Gastrocnemius medialis (tissue), 4 donors: ENCODE results near the gene MARCHF10. TPM values are rescaled to one million over a fixed set of nuclear protein-coding genes. Genes with fewer than 3 reads are reported as not detected.

Experiments
- ATAC-seq, 2 donors: fragments of 150-250 bp; one replicate each; pipeline ENCODE4 v1.9.1; 2016
- DNase-seq, 2 donors: peaks; one replicate each; pipeline ENCODE4 v3.0.0-alpha.2; 2019
- H3K27ac ChIP-seq, 4 donors: fragments of 200-600 bp; sonication (generic); 1 replicate in 1 of 4; 2 replicates in 3 of 4; pipeline ENCODE4 v1.5.1; 2016 to 2018; ENCODE audit warnings: mild to moderate bottlenecking in 2 of 4, moderate library complexity in 1 of 4
- H3K27me3 ChIP-seq, 3 donors: fragments of 200-600 bp; sonication (generic) in 2 of 3; 1 replicate in 1 of 3; 2 replicates in 2 of 3; pipeline versions ENCODE4 v1.5.1 to v1.6.0; 2016 to 2019; ENCODE audit warnings: mild to moderate bottlenecking in 1 of 3, moderate library complexity in 1 of 3
- H3K36me3 ChIP-seq, 2 donors: fragments of 200-600 bp; sonication (generic) in 1 of 2; one replicate each; pipeline ENCODE4 v1.5.1; 2017 to 2018
- H3K4me1 ChIP-seq, 2 donors: fragments of 200-600 bp; sonication (generic) in 1 of 2; one replicate each; pipeline ENCODE4 v1.5.1; 2016 to 2017; ENCODE audit warnings: mild to moderate bottlenecking in 2 of 2
- H3K4me3 ChIP-seq, 4 donors: fragments of 200-600 bp; sonication (generic) in 3 of 4; 1 replicate in 1 of 4; 2 replicates in 3 of 4; pipeline ENCODE4 v1.5.1; 2016 to 2019; ENCODE audit warnings: mild to moderate bottlenecking in 2 of 4
- H3K9me3 ChIP-seq, 3 donors: fragments of 200-600 bp; sonication (generic) in 2 of 3; 1 replicate in 1 of 3; 2 replicates in 2 of 3; pipeline ENCODE4 v1.5.1; 2016 to 2019
- POLR2A ChIP-seq, 2 donors: fragments of 450-650 bp; IDR thresholded peaks; one replicate each; pipeline ENCODE4 v1.6.1; 2017; ENCODE audit warnings: antibody characterized with exemption in 2 of 2, mild to moderate bottlenecking in 2 of 2, moderate library complexity in 2 of 2
- in situ Hi-C, 4 donors: fragments of 200-750 bp; cut with MboI; loops; one replicate each; pipeline versions ENCODE4 v1.15.0 to v1.8.0; 2017; ENCODE audit warnings: low sequenced_read_pairs in 4 of 4
- intact Hi-C: fragments of 100-400 bp; cut with DNase I; formaldehyde crosslinking; loops from one replicate; pipeline ENCODE4 v1.15.1; 2023; ENCODE audit warnings: low total_unique reads
- total RNA-seq, 4 donors: library from RNA; depleted of rRNA; stranded (reverse); fragments of >200 nt; gene quantifications; one replicate each; pipeline versions ENCODE4 v1.1.0 to v1.2.3, GENCODE V29; 2016
- TF ChIP-seq, protein P1 (sequence below), 5 experiments: fragments of 450-650 bp in 3 of 5; fragments of 200-600 bp in 2 of 5; sonication (generic) in 2 of 5; IDR thresholded peaks in 4 of 5; conservative IDR thresholded peaks in 1 of 5; 1 replicate in 4 of 5; 2 replicates in 1 of 5; pipeline ENCODE4 v1.5.1; 2016 to 2019; ENCODE audit warnings: antibody characterized with exemption in 5 of 5, mild to moderate bottlenecking in 3 of 5, moderate library complexity in 3 of 5

The MARCHF10 gene
- total RNA-seq, 4 donors from 2014 or later: not detected

DNA sequence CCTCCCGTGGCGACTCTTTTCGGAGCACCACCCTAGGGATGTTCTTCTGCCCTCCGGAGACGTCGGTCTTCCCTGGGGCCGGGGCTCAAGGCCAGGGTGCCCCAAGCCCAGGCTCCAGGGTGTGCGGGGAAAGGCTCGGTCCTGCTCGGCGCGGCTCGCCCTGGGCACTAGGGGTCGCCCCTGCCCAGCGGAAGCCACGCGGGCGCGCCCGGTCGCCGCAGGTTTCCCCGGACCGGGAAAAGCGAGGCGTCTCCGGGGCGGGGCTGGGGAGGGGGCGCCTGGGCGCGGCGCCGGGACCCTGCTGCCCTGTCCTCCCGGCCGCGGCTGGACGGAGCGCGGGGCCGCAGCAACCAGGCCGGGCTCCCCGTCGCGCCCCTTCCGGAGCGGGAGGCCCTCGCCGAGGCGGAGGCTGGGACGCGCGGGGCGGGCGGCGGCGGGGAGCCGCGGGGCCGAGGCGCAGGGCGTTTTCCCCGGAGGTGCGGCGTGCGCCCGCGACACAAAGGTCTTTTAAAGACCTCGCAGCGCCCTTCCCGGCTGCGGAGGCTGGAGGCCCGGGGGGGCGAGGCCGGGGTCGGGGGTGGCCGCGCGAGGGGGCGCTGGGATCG lies 104.2 kb downstream of the MARCHF10 start:
- TF ChIP-seq, protein P1, sequence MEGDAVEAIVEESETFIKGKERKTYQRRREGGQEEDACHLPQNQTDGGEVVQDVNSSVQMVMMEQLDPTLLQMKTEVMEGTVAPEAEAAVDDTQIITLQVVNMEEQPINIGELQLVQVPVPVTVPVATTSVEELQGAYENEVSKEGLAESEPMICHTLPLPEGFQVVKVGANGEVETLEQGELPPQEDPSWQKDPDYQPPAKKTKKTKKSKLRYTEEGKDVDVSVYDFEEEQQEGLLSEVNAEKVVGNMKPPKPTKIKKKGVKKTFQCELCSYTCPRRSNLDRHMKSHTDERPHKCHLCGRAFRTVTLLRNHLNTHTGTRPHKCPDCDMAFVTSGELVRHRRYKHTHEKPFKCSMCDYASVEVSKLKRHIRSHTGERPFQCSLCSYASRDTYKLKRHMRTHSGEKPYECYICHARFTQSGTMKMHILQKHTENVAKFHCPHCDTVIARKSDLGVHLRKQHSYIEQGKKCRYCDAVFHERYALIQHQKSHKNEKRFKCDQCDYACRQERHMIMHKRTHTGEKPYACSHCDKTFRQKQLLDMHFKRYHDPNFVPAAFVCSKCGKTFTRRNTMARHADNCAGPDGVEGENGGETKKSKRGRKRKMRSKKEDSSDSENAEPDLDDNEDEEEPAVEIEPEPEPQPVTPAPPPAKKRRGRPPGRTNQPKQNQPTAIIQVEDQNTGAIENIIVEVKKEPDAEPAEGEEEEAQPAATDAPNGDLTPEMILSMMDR (IDR thresholded peaks at IDR 0.05 in 4 of 5, conservative IDR thresholded peaks at IDR 0.05 in 1 of 5): peak; percentile 60 to 89 (median 74)
- TF ChIP-seq POLR2A (IDR thresholded peaks at IDR 0.05): no peak
- Histone ChIP-seq H3K27ac (peak overlapping the region in 3 of 4 donors; percentile 30 to 33 (median 31)), H3K4me1 (peaks cover 0 to 5% of the 10 kb centered on the region in 2 donors), H3K4me3 (peak overlapping the region; percentile 35 to 57 (median 52)), H3K36me3 (no peaks in the 10 kb centered on the region), H3K27me3 (peaks cover 6 to 12% (median 10%) of the 10 kb centered on the region in 3 donors), H3K9me3 (no peaks in the 10 kb centered on the region)
- in situ Hi-C loops (loop anchor here in 3 of 4 donors (5.0 to 25.0 kb wide), 4 partner anchors 258 to 708 kb away; partner anchors contain the start of gene TANC2 (in 3 of the 3)), intact Hi-C loops (loop anchor here (1.0 kb wide), 2 partner anchors 264 to 702 kb away; no protein-coding TSS in a partner anchor)
- peak; percentile 58 to 82 for ATAC-seq
- peak in 1 of 2 donors; percentile 28 for DNase-seq

- peak overlapping the region in 3 of 4 donors; percentile 49 to 57 (median 56) for H3K4me3 ChIP-seq
- intact Hi-C loops: loop anchor here (1.0 kb wide), 2 partner anchors 265 to 703 kb away; no protein-coding TSS in a partner anchor
- no peak overlapping the region for H3K27ac ChIP-seq
- peaks cover 6 to 12% (median 10%) of the 10 kb centered on the region in 3 donors for H3K27me3 ChIP-seq
- in situ Hi-C loops: loop anchor here in 3 of 4 donors (5.0 to 25.0 kb wide), 4 partner anchors 259 to 709 kb away; partner anchors contain the start of gene TANC2 (in 3 of the 3)
- DNase-seq: no peak
- ATAC-seq: no peak
- H3K9me3 ChIP-seq: no peaks in the 10 kb centered on the region
- H3K36me3 ChIP-seq: no peaks in the 10 kb centered on the region
- H3K4me1 ChIP-seq: peaks cover 0 to 5% of the 10 kb centered on the region in 2 donors
- no peak for TF ChIP-seq POLR2A (IDR thresholded peaks at IDR 0.05)
- TF ChIP-seq, protein P1 (IDR thresholded peaks at IDR 0.05 in 4 of 5, conservative IDR thresholded peaks at IDR 0.05 in 1 of 5): no peak
Measured at GRCh38 chr17:62703261-62703775, 104.8 kb downstream of the MARCHF10 start.

DNA sequence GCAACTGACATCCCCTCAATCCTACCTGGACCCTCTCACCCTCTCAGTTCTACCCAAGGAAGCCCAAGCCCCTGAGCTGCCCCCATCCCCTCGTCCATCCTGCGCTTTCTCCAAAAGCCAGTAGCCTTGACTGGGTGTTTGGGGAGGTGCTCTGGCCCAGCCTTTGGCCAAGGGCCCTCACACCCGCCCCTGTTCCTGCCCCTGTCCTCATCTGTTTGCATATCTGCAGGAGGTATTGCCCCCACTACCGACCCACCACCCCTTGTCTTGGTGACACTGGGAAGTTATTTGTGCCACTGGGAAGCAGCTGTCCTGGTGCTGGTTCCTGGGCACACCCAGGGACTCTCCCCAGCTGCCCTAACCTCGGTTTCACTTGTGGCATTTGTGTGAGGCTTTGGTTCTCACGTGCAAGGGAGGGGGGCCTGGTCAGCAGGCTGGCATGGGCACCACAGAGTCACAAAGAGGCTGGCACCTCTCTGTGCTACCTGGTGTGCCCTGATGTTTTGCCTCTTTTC lies 105.3 kb downstream of the MARCHF10 start:
- H3K27me3 ChIP-seq: peaks cover 6 to 12% (median 10%) of the 10 kb centered on the region in 3 donors
- H3K27ac ChIP-seq: no peak overlapping the region
- TF ChIP-seq, protein P1 (IDR thresholded peaks at IDR 0.05 in 4 of 5, conservative IDR thresholded peaks at IDR 0.05 in 1 of 5): no peak
- no peak for TF ChIP-seq POLR2A (IDR thresholded peaks at IDR 0.05)
- H3K4me3 ChIP-seq: no peak overlapping the region
- no peaks in the 10 kb centered on the region for H3K36me3 ChIP-seq
- peaks cover 0 to 5% of the 10 kb centered on the region in 2 donors for H3K4me1 ChIP-seq
- ATAC-seq (no peak), DNase-seq (no peak)
- in situ Hi-C loops (loop anchor here in 3 of 4 donors (5.0 to 25.0 kb wide), 4 partner anchors 259 to 709 kb away; partner anchors contain the start of gene TANC2 (in 3 of the 3)), intact Hi-C loops (loop anchor here (1.0 kb wide), 2 partner anchors 265 to 703 kb away; no protein-coding TSS in a partner anchor)
- H3K9me3 ChIP-seq: no peaks in the 10 kb centered on the region

GRCh38 chr17:62701706-62702085 lies 106.4 kb downstream of the MARCHF10 start:
- Histone ChIP-seq H3K27ac (no peak overlapping the region), H3K4me3 (no peak overlapping the region), H3K9me3 (no peaks in the 10 kb centered on the region), H3K27me3 (peaks cover 6 to 12% (median 10%) of the 10 kb centered on the region in 3 donors), H3K4me1 (peaks cover 0 to 5% of the 10 kb centered on the region in 2 donors), H3K36me3 (no peaks in the 10 kb centered on the region)
- DNase-seq (no peak), ATAC-seq (no peak)
- TF ChIP-seq POLR2A (IDR thresholded peaks at IDR 0.05): no peak
- TF ChIP-seq, protein P1 (IDR thresholded peaks at IDR 0.05 in 4 of 5, conservative IDR thresholded peaks at IDR 0.05 in 1 of 5): no peak
- intact Hi-C loops (no loop called here), in situ Hi-C loops (loop anchor here in 3 of 4 donors (5.0 to 25.0 kb wide), 4 partner anchors 261 to 711 kb away; partner anchors contain the start of gene TANC2 (in 3 of the 3))
